Stimulated activated CD4-positive, alpha-beta T cell treated with anti-CD3 and anti-CD28 coated beads, Interleukin-12 subunit alpha, Interleukin-12 subunit beta, amount 100 ng/mL, for 24 hours (primary cell): ENCODE results near the gene MAOB.
A peak's percentile ranks its signal among the peaks of the same experiment; 100 is the strongest.
"Not testable (repeated sequence)": the region's sequence is repeated elsewhere in the genome, so short reads cannot be mapped to it uniquely, and the experiment has no call there.

ENCODE experiments used
- DNase-seq, 2 experiments: peaks; one replicate each; pipeline ENCODE4 v3.0.0-alpha.2; 2020; ENCODE audit warnings: low read depth in 2 of 2

MAOB gene

GRCh38 chrX:43753637-43754036, 128.6 kb downstream of the MAOB start:
- no peak for DNase-seq

- DNase-seq, result peak in 1 of 2 experiments; percentile 2
Observed at GRCh38 chrX:43750248-43750676, 132.0 kb downstream of the MAOB start.

- no peak for DNase-seq
Observed at GRCh38 chrX:43747476-43747875, 134.8 kb downstream of the MAOB start.

- DNase-seq, result no peak
Observed at GRCh38 chrX:43745938-43746721, 136.1 kb downstream of the MAOB start.

GRCh38 chrX:43744284-43744683, 138.0 kb downstream of the MAOB start:
- DNase-seq, result no peak

- no peak for DNase-seq
Observed at GRCh38 chrX:43743100-43743822, 139.0 kb downstream of the MAOB start.

DNA sequence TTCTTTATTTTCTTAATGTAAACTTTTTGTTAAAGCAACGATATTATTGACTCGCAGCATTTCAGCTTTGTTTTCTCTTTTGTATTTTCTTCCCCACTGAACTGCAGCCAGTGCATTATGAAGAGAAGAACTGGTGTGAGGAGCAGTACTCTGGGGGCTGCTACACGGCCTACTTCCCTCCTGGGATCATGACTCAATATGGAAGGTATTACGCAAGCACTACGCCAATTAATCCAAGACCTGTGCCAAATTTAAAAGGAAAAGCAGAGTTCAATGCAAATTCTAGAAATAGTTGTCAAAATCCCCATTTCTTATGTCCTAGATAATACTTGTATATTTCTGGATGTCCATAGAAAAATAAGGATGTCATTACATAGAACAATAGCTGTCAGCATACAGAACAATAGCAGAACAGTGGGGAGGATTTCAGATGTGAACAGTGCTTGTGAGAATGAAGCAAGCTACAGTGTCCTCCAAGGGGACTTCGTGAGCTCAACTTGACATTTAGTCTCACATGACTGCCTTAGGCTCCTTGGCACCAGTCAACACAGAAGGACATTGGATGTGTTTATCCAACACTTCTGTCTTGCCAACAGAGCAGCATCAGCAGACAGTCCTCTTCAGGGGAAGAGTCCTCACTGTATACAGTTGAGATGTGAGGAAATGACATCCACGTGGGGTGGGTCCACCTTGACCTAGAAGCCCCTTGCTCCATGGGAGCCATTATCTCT, 140.2 kb downstream of the MAOB start:
- no peak for DNase-seq

- DNase-seq, result no peak
Observed at GRCh38 chrX:43735957-43736356, 146.3 kb downstream of the MAOB start.

- DNase-seq, result no peak
Observed at GRCh38 chrX:43735534-43735933, 146.7 kb downstream of the MAOB start.

DNA sequence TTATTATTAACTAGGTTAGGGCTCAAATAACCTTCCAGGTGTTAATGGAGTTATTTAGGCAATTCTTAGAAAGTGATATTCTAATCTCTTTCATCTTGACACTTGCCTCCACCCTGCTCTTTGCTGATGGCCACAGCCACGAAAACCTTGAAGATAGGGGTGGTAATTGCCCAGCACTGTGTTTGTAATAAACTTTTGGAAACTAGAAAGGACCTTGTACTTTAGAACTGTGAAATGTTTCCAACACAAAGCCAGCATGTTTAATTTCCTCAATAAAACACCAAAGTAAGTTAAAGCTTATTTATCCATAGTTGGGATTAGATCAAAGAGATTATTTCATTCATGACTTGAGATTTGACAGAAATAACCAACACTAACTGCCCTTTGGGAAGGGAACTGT, 147.8 kb downstream of the MAOB start:
- no peak for DNase-seq

- no peak for DNase-seq
Observed at GRCh38 chrX:43733699-43734098, 148.6 kb downstream of the MAOB start.

- no peak for DNase-seq
Observed at GRCh38 chrX:43731086-43731485, 151.2 kb downstream of the MAOB start.

- no peak for DNase-seq
Observed at GRCh38 chrX:43728966-43729365, 153.3 kb downstream of the MAOB start.

- no peak for DNase-seq
Observed at GRCh38 chrX:43728002-43728401, 154.2 kb downstream of the MAOB start.

DNA sequence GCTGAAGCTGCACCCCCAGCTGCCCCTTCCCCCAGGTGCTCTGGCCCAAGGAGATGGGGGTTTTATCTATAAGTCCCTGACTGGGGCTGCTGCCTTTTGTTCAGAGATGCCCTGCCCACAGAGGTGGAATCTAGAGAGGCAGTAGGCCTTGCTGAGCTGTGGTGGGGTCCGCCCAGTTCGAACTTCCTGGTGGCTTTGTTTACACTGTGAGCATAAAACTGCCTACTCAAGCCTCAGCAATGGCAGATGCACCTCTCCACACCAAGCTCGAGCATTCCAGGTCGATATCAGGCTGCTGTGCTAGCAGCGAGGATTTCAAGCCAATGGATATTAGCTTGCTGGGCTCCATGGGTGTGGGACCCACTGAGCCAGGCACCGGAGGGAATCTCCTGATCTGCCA, 155.0 kb downstream of the MAOB start:
- not testable (repeated sequence) for DNase-seq

- not testable (repeated sequence) for DNase-seq
Observed at GRCh38 chrX:43725227-43725626, 157.0 kb downstream of the MAOB start.

DNA sequence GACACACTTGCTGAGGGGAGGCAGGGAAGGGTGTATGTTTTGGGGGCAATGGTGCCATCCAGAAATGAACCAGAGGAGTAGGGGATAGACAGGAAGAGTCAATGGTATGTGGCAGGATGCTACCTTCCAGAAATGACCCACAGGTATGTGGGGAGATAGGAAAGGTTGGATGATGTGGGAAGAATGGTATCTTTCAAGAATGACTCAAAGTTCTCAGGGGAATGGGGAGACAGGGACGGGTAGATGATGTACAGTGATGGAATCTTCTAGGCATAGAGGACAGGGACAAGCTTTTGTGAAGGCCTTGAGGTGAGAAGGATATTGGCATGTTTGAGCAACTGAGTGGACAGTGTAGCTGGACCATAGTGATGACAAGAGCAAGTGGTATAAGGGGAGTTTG, 161.3 kb downstream of the MAOB start:
- DNase-seq, result no peak

- no peak for DNase-seq
Observed at GRCh38 chrX:43720082-43720481, 162.2 kb downstream of the MAOB start.

- DNase-seq, result no peak
Observed at GRCh38 chrX:43718956-43719355, 163.3 kb downstream of the MAOB start.

- no peak for DNase-seq
Observed at GRCh38 chrX:43718546-43718945, 163.7 kb downstream of the MAOB start.

DNA sequence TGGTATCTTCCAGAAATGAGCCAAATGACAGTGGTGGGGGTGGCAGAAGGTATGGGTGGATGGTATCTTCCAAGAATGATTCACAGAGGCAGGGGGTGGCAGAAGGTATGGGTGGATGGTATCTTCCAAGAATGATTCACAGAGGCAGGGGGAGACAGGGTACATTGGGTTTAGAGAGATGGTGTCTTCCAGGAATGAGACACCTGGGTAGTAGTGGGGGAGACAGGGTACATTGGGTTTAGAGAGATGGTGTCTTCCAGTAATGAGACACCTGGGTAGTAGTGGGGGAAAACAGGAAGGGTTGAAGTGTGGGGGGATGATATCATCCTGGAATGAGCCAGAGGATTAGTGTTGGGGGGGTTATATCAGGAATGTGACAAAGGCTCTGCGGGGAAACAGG, 164.2 kb downstream of the MAOB start:
- DNase-seq, result no peak

DNA sequence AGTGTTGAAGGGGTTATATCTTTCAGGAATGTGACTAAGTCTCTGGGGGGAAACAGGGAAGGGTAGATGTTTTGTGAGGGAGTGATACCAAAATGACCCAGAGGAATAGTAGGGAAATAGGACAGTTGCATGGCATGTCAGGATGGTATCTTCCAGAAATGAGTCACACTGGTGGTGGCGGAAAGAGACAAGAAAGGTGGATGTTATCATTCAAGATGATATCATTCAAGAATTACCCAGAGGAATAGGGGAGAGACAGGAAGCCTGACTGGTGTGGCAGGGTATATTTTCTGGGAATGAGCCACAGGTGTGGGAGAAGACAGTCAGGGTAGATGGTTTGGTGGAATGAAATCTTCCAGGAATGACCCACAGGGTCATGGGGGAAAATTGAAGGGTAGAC, 165.1 kb downstream of the MAOB start:
- DNase-seq, result no peak

DNA sequence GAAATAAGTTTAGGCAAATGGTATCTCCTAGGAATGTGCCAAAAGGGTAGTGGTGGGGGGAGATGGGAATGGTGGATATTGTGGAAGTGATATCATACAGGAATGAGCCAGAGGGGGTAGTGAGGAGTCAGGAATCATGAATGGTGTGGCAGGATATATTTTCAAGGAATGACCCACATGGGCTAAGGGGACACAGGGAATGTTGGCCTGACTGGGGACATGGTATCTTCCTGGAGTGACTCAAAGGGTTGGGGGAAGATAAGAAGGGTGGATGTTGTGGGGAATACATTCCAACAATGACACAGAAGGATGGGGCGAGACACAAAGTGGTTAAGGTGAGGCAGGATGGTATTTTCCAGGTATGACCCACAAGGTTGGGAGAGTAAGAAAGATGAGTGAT, 165.6 kb downstream of the MAOB start:
- DNase-seq, result no peak
